Measurements from ENCODE around the gene MRPS18A. TPM values are rescaled to one million over a fixed set of nuclear protein-coding genes. Genes with fewer than 3 reads are reported as not detected.
A peak's percentile ranks its signal among the peaks of the same experiment; 100 is the strongest.

The MRPS18A gene
- total RNA-seq (2014; rRNA removed; shearing (Covaris generic)) (51.7 and 62.7 TPM in 2 replicates), polyA plus RNA-seq (2016; fragmentation: Nextera tagmentation; extraction: Ambion mirVana) (58.6 and 58.9 TPM in 2 replicates)
- long read RNA-seq, transcript MRPS18A-202 (6 exons, 1,062 nt): major isoform, 67 of 73 reads
- long read RNA-seq, partial matches to known transcripts: 2 of 73 reads
- long read RNA-seq, other reads (novel, unspliced or antisense): 2 of 73 reads

- H3K27me3 Mint-ChIP-seq (ENCODE audit: insufficient read depth, low read depth, poor library complexity): peaks cover 4% of the 10 kb centered on the region
- H3K4me3 Mint-ChIP-seq: peak within 1 kb of the TSS; percentile 93
- Histone ChIP-seq H3K4me1 (ENCODE audit: insufficient read depth) (peaks cover 16% of the 10 kb centered on the region), H3K9me2 (ENCODE audit: insufficient read depth) (no peaks in the 10 kb centered on the region), H3K36me3 (ENCODE audit: insufficient read depth) (no peaks in the 10 kb centered on the region), H3F3A (replicated peaks; ENCODE audit: low read depth) (no peaks in the 10 kb centered on the region; the same call in 1 of the 2 replicates), H4K20me1 (replicated peaks; ENCODE audit: insufficient read depth) (peaks cover 20% of the 10 kb centered on the region), H3K4me3 (peak within 1 kb of the TSS; percentile 93), H3K79me2 (replicated peaks; ENCODE audit: insufficient read depth) (peaks cover 48% of the 10 kb centered on the region), H3K27ac (ENCODE audit: low read depth) (peak within 1 kb of the TSS; percentile 65; the same call in 1 of the 2 replicates), H3K27me3 (ENCODE audit: insufficient read depth) (no peaks in the 10 kb centered on the region), H2AFZ (peak within 1 kb of the TSS; percentile 97), H3K4me2 (peak within 1 kb of the TSS; percentile 98)
- DNase-seq (ENCODE audit: low spot score): peak; percentile 90
- no peaks in the 10 kb centered on the region; the same call in 2 of the 3 replicates for H3K36me3 Mint-ChIP-seq (ENCODE audit: low read depth)
- H3K9me3 Mint-ChIP-seq: no peaks in the 10 kb centered on the region
- H3K27ac Mint-ChIP-seq: peak within 1 kb of the TSS; percentile 91
- peak; percentile 99 for ATAC-seq
- peaks cover 23% of the 10 kb centered on the region for H3K4me1 Mint-ChIP-seq
- no peak for TF ChIP-seq NANOG (IDR thresholded peaks at IDR 0.05; ENCODE audit: borderline replicate concordance)
- TF ChIP-seq ETS1 (IDR thresholded peaks at IDR 0.05): peak; percentile 79; the same call in 1 of the 2 replicates
- no peak for TF ChIP-seq REST (IDR thresholded peaks at IDR 0.05; ENCODE audit: unreplicated experiment)
- no peak for TF ChIP-seq JUNB (IDR thresholded peaks at IDR 0.05; ENCODE audit: unreplicated experiment)
- peak; percentile 67 for TF ChIP-seq POLR2AphosphoS5 (IDR thresholded peaks at IDR 0.05; ENCODE audit: low read depth)
- TF ChIP-seq ZNF331 (CRISPR knock-in tag; IDR thresholded peaks at IDR 0.05; ENCODE audit: low read depth): no peak
- no peak for TF ChIP-seq STAT1 (IDR thresholded peaks at IDR 0.05; ENCODE audit: unreplicated experiment)
- TF ChIP-seq EZH2phosphoT487 (IDR thresholded peaks at IDR 0.05; ENCODE audit: unreplicated experiment): no peak
- TF ChIP-seq CTCF (conservative IDR thresholded peaks at IDR 0.05; ENCODE audit: low read depth in 2 of 2): no peak
- TF ChIP-seq CREB1 (CRISPR knock-in tag; IDR thresholded peaks at IDR 0.05; ENCODE audit: low read depth): 0 out of 2 replicates have a peak, but pooled peaks have one; percentile 22
- TF ChIP-seq ZNF114 (CRISPR knock-in tag; IDR thresholded peaks at IDR 0.05): no peak
- TF ChIP-seq EZH2 (IDR thresholded peaks at IDR 0.05; ENCODE audit: low read depth, unreplicated experiment): no peak
Observed at GRCh38 chr6:43687437-43688347, at the start of gene MRPS18A. TSS of gene MRPS18A (minus strand) at chr6:43687791. CDS start at chr6:43687779, 12 bp downstream.

All from GM23338 (cell line).